Ammon's horn (tissue), 1 donor: Measurements from ENCODE around the gene TRERF1.

Experiments used
- DNase-seq: peaks from one replicate; pipeline ENCODE4 v3.0.0-alpha.2; 2016; ENCODE audit warnings: low spot score

TRERF1 gene

DNA sequence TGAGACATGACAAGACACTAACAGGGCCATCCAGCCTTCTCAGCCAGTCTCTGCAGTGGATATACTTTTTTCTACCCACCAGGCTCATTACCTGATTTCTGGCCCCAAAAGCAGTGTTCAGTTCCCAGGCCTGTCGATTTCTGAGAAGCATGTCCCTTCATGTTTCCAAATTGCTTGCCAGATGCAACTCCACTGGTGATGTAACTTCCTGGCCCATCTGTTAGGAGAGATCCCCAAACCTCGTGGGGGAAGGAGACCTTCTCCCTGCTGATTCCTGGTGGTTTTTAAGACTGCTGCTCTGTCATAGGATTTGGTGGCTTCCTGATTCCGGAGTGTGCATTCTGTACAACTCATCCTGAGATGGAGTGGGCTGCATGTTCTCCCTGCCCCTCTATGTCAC, 202.4 kb downstream of the TRERF1 start:
- DNase-seq: peak; percentile 42

DNA sequence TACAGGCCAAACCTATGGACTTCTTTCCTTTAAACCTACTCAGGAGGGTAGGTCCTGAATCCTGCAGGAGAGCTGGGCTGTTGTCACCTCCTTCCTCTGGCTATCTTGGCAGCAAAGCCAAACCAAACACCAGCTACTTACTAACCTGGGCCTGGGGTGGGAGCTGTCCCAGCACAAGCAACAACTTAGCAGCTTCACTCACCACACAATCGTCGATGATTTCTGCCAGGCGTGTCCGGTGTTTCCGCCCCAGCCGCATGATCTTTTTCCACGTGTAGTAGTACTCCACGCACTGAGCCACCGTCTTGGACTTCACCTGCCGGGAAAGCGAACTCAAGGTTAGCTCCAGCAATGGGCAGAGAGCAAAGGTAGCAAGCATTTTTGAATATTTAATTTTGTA, 208.7 kb downstream of the TRERF1 start:
- no peak for DNase-seq

DNA sequence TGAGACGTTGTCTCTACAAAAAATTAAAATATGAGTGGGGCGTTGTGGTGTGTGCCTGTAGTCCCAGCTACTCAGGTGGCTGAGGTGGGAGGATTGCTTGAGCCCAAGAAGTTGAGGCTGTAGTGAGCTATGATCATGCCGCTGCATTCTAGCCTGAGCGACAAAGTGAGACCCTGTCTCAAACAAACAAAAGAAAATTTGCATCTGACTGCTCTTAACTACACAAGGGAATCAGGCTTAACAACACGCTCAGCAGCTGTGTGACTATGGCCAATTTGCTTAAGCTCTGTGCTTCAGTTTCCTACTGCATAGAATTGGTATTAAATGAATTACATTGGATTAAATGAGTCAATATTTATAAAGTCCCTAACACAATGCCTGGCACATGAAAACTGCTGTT, 209.8 kb downstream of the TRERF1 start:
- no peak for DNase-seq

DNA sequence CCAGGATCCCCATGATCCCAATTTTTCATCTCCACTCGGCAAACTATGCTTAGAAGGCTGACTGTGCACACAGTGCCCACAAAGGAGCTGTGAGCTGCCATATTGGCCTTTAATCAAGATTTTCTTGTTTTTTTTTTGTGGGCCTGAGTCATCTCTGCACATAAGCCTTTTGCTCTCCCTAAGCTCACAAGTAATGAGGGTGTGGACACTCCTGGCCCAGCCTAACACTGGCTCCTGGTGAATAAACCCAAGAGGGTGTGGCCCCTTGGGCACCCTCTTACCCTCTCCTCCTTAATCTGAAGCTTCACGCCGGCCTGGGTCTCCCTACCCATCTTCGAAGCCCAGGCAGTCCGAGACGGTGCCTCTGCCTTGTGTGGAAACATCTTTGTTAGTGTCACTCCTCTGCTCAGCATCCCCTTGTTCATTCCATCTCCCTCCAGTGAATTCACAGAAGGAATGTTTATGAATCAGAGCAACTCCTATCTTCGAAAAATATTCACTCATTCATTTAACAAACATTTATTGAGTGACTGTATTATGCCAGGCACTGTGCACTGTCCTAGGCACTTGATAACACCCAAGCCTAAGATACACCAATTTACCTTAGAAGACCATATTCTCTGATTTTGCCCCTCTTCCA, 211.9 kb downstream of the TRERF1 start:
- no peak for DNase-seq

DNA sequence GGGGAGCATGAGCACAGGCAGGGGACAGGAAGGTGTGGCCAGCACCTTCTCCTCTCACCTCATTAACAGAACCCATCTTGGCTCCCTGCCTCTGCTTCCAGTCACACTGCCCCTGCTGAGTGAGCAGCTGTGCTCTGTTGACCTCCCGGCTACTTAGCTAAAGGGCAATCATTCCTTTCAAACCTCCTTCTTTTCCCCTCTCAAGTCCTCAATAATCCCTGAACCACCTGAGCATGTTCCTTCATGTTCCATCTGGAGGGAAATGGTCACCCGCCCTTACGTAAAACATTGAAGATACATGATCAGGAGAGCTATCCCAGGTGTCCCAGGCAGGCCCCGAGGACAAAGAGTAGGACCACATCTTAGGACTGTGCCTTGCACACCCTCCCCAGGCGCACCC, 212.4 kb downstream of the TRERF1 start:
- DNase-seq: no peak

DNA sequence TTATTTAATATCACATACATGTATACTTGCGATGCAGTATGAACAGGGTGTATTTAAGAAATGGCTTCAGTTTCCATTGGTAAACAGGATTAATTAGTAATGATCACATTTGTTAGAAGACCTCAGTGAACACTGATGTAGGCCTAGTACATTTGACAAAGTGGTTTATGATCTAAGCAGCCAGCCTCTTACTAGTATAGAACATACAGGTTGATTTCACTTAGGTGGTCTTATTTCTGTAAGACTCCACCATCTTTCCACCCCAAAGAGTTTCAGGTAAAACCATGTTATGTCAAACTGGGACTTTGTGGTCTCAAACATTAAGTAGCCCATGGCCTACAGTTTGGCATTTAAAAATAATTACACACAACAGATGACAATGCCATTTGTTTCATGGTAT, 213.9 kb downstream of the TRERF1 start:
- DNase-seq: no peak

DNA sequence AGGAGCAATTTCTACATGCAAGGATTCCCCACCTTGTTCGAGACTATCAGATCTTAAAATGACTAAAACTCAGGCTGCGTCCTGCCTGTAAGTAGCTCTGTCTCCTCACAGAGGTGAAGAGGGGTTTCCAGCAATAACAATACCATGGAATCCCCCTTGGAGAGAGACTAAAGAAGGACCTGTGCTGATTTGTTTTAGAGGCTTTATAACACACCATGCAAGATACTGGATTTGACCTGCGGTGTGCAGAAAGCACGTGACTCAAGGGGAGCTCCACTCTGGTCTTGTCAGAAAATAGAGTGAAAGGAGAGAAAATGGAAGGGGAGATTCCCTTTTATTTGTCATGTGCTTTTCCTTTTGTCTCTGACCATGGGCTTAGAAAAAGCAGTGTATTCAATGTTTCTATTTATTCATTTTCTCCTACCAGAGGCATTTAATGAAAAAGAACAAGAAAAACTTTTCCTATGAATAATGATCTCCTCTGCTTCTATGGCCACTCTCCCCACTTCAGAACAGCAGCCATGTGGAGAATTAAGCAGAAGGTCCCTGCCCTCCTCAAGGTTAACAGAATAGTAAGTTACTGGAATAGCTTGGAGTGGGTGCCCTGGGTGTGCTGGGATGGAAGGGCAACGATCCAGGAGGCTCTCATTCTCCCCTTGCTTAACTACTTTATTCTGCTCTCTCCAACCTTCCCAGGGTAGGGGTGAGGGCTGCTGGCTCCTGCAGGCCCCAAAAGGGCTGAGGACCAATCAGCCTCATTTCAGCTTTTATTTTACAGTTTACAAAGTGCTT, 214.8 kb downstream of the TRERF1 start:
- no peak for DNase-seq

DNA sequence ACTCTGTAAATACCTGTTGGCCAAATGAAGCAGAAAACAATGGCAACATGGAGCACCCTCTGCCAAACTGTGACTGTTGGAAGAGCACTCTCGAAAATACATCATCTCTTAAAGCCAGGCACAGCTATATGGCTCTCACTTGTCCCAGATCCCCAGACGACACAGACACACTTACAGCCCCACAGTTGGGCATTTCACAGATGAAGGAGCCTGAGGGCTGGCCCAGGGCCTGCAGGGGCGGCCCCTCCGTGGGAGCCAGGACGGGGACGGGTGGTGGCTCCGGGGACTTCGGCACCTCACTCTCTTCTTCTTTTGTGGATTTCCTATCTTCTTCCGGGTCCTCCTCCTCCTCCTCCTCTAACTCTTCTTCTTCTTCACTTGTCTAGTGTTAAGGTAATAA, 215.7 kb downstream of the TRERF1 start:
- DNase-seq: no peak

DNA sequence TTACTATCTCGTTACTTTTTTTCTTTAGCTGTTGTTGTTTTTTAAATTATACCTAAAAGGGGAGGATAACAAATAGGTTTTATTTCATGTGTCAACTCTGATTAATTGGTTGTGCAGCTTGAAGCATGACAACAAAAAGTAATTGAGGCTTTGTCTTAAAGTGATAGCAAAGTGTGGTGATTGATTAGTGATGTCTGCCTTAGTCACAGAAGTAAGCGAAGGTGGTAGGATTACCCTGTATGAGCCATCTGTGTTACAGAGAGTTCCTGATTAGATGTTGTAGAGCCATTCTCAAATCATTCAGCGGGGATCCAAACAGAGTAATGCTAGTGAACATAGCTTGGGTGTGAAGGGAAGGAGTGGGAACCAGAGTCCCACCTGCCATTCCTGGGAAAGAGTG, 219.7 kb downstream of the TRERF1 start:
- DNase-seq: no peak

DNA sequence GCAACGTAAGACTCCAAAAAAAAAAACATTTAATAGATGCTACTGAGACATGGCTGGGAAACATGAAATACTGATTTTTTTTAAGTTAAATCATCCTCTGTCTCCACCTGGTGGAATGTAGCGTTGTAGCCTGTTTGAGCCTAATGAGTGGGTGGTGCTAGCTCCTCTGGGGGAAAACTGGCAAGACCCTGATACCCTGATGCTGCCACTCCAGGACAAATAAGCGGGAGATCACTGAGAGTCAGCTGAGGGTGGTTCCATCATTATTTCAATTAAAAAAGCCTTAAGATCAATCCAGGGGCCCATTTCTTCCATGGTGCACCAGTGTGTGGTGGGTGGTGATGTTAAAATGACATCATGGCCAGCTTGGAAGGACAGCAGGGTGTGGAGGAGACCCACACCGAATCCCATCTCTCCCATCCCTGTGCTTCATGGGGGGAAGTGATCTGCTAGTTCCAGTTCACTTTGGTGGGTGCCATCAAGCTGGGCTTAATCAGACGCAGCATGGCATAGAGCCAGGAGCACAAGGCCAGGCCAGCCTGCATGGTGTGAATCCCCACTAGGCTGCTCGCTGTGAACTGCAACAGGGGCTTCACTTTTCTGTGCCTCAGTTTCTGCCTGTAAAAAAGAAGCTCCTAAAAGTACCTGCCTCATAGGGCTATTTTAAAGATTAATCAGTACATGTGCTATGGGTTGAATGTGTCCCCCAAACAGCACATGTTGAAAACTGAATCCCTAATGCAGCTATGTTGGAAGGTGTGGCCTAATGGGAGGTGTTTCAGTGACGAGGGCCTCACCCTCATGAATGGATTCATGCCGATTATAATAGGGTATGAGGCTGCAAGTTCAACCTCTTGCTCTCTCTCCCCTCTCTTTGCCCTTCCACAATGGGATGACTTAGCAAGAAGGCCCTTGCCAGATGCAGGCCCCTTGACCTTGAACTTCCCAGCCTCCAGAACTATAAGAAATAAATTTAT, 221.1 kb downstream of the TRERF1 start:
- DNase-seq: no peak

DNA sequence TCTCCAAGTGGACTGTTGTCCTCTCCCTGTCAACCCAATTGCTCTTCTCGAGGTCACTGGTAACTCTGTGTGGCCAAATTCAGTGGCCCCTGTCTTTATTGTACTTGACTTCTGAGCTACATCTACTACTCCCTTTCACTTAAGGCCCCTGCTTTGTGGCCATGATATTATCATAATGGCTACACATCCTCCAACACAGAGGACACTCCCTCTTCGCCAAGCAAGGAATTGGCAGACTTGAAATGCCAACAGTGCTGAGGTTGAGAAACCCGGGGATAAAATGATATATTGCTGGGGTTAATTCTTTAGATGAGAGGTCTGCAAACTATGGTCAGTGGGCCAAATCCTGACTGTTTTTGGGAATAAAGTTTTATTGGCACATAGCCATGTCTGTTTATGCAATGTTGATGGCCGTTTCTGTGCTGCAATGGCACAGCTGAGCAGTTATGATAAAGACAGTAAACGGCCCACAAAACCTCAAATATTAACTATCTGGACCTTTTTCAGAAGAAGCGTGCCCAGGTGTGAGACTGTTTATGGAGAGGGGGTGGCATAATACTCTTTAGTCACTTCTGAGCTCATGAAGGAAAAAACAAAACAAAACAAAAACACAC, 222.1 kb downstream of the TRERF1 start:
- DNase-seq: no peak

DNA sequence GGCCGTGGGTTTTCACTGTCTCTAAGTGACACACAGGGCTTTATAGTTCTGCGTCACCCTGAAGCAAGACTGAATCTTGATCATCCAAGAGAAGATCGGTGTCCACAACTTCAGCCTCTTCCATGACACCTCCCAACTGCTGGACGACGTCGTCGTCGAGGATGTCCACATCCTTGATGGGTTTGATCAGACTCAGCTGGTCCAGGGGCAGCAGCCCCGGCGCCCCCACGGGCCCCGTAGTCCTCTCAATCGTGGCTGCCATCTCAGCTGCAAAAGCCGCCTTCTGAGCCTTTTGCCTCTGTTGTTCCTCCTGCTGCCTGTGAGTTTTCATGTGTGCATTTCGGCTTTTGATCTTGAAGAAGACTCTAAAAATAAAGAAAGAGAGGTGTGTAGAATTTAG, 223.4 kb downstream of the TRERF1 start:
- DNase-seq: no peak

DNA sequence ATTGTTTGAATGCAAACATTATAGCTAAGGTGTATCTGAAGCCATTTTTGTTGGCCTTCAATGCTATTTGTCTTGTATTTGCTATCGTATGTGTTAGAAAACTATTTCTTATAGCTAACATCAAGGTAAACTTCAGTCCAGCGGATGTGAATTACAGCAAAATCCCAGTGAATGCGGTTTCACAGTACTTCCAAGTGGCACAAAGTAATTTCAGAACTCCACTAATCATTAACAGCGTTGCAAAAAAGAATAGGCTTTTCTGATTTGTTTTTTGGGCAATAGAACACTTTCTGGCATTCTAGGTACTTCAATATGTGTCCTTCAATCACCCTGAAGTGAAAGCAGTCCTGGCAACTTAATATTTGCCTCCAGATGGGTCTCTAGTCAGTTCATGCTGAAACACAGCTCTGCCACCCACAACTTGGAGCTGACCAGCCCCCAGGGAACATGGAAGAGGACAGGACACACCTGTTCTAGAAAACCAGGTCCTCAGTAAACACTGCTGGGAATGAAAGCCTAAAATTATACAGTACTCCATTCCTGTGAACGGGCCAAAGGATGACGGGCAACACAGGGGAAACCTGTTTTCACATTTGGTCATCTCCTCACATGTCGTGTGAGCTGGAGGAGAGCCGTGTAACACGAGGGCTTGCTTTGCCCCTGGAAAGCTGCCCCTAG, 224.4 kb downstream of the TRERF1 start:
- no peak for DNase-seq

DNA sequence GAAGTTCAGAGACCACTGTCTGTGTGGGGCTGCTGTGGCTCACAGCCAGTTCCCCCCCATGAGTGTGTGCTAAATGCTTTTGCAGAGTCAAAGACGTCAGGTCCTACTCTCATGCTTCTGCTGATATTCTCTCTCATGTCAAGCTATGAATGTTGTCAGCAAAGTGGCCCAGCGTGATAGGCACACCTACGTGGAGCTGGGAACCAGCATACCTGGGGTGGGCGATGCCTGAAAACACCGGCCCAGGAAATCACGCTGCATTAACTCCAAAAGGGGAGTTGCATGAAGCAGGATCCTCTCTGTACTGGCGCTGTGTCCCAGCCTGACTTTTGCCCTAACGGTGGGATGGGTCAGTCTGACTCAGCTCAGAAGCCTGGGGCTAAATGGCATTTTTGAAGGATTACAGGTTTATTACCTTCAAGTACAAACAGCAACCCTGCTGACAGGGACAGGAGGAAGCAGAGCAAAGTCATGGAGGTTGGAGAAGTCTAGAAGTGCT, 225.0 kb downstream of the TRERF1 start:
- no peak for DNase-seq

DNA sequence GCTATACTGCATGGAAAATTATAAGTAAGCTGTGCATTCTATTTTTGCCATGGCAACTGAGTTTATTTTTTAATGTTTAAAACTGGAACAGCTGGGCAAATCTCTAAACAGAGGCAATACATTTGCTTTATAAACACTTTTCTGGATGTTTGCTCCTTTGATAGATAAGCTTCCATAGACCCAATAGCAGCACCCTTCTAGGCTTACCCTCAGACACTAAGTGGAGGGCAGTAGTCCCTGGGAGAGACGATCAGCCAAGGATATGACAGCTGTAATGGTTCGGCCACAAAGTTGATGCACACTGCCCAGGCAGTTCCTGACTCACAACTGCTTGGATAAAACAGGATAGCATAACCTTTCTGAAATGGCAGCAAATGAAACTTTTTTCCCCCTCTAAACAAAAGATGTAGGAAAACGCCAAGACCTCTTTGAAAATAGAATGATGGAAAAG, 225.5 kb downstream of the TRERF1 start:
- no peak for DNase-seq

DNA sequence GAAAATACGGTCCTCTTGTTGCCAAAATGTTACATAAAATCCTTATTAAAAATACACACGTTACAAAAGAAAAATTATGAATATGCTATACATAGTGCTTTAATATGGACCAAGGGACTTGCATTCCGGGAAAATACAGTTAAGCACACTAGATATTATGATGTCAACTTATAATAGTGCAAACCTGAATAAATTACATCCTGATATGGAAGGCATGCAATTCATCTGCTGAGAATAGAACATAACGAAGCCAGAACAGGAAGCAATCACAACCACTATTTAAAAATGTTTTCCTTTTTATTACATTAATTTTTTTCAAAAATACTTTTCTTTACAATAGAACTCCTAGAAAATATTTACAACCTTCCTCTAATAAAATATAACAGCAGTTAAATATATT, 226.3 kb downstream of the TRERF1 start:
- no peak for DNase-seq

DNA sequence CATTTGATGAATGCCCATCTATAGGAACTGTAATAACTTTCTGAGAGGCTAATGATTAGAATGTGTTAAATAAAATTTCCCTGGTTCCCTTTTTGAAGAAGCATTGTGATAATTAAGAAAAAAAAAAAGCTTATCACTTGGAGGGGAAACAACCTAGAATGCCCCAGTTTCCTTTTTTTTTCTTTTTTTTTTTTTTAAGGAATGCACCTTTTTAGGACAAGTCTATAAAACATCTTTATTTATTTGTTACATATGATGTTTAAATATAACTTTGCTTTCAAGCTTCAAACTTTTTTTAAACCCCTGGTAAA, 226.7 kb downstream of the TRERF1 start:
- no peak for DNase-seq

DNA sequence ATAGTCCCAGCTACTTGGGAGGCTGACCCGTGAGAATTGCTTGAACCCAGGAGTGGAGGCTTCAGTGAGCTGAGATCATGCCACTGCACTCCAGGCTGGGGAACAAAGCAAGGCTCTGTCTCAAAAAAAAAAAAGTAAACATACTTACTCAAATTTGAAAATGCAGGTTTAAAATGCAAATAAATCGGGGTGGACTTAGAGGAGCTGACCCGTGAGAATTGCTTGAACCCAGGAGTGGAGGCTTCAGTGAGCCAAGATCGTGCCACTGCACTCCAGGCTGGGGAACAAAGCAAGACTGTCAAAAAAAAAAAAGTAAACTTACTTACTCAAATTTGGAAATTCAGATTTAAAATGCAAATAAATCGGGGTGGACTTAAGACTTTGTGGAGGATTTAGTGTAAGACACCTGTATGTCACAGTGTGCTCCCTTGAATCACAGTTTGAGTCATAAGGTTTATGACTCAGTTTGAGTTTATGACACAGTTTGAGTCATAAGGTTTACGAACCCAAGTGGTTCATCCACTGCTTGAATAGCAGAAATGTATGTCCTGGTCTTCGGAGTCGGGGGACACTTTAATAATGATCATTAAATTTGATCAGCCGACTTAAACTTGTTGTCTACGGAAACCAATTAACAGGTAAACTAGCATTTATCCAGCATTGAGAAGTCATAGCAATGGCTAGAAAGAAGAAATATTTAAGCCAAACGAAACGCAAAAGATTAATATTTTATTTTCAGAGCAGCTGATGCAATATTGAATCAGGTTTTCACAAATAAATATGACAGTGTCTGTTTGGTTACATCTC, 227.3 kb downstream of the TRERF1 start:
- DNase-seq: no peak

DNA sequence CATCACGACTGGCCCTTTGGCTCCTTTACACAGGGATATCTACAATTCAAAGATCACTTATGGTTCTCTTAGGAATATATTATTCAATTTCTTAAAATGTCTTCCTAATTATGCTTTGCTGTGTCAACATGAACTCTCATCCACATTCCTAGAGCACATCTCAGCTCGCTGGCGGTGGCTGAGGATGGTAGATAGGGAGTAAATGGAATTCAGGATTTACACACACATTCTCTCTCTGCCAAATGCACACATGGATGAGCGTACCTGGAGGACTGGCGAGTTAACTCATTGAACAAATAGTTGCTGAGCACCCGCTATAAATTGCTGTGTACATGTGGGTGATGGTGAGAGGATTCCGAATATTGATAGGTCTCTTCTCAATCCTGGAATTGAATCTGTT, 229.3 kb downstream of the TRERF1 start:
- DNase-seq: no peak

DNA sequence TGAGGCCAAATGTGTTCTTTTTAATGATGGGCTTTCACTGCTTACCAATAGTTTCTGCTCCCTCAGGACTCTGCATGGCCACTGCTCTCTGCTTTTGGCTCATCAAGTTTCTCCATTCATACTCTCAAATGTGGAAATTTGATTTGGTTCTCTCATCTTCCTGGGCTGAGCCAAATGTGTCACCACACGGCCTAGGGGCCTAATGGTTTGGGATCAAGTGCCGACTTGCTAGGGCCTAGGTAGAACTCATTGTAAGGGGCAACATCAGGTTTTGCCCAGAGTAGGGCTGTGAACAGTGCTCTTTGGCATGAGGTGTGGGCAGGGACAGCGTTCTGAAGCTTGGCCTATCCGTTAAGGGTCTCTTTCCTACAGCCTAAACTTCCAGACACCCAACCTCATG, 230.2 kb downstream of the TRERF1 start:
- no peak for DNase-seq

DNA sequence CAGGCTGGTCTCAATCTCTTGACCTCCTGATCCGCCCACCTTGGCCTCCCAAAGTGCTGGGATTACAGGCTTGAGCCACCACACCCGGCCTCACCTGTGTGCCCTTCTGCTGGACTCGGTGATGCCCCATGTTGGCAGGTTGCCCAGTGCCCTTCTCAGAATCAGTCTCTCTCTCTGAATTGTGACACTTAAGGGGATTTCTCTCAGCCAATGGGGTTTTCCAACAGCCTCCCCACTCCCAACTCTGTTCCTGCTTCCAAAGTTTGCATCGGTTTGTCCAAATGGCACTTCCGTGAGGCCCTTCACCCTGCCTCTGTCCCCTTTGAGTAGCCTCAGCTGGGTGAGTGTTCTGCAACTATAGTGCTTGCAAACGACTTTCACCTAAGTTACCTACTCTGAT, 230.9 kb downstream of the TRERF1 start:
- no peak for DNase-seq
